ENCODE results near the gene TTYH2.

DNA sequence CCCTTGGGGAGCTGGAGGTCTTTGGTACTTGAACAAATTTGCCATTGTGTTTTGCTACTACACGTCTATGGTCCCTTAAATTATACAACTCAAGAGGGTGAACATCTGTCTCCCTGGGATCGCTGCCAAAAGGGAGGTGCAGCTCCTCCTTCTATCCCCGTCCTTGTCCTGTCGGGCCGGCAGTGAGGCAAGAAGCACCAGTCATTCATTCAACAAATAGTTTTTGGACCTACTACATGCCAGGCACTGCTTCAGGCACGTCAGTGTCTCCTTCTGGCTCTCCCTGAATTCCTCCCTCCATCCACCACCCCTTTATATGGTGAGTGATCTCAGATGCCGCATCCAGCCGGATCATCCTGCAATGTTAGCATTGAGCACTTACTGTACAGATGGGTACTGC lies 12.1 kb upstream of the TTYH2 start:
- TF ChIP-seq, protein P1, sequence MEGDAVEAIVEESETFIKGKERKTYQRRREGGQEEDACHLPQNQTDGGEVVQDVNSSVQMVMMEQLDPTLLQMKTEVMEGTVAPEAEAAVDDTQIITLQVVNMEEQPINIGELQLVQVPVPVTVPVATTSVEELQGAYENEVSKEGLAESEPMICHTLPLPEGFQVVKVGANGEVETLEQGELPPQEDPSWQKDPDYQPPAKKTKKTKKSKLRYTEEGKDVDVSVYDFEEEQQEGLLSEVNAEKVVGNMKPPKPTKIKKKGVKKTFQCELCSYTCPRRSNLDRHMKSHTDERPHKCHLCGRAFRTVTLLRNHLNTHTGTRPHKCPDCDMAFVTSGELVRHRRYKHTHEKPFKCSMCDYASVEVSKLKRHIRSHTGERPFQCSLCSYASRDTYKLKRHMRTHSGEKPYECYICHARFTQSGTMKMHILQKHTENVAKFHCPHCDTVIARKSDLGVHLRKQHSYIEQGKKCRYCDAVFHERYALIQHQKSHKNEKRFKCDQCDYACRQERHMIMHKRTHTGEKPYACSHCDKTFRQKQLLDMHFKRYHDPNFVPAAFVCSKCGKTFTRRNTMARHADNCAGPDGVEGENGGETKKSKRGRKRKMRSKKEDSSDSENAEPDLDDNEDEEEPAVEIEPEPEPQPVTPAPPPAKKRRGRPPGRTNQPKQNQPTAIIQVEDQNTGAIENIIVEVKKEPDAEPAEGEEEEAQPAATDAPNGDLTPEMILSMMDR (IDR thresholded peaks at IDR 0.05 in 8 of 11, conservative IDR thresholded peaks at IDR 0.05 in 3 of 11), result no peak
- TF ChIP-seq POLR2A (IDR thresholded peaks at IDR 0.05) (no peak), POLR2AphosphoS5 (IDR thresholded peaks at IDR 0.05) (no peak)
